GM19043 (cell line): ENCODE data around the gene AFG1L.
"Not testable (repeated sequence)": the region's sequence is repeated elsewhere in the genome, so short reads cannot be mapped to it uniquely, and the experiment has no call there.

Source experiments
- ATAC-seq: cut with Tn5 transposase; IDR thresholded peaks from one replicate; pipeline ENCODE4 v1.9.1; 2021; ENCODE audit warnings: low read depth; ENCODE audit not compliant: unreplicated experiment

AFG1L gene

GRCh38 chr6:108294727-108295625 is at the start of gene AFG1L:
TSS of gene AFG1L (plus strand) at chr6:108295054. CDS start at chr6:108295080, 26 bp downstream.
- peak; percentile 79 for ATAC-seq

- not testable (repeated sequence) for ATAC-seq
These were observed 49.8 kb upstream of the AFG1L start for GRCh38 chr6:108245095-108245494.

DNA sequence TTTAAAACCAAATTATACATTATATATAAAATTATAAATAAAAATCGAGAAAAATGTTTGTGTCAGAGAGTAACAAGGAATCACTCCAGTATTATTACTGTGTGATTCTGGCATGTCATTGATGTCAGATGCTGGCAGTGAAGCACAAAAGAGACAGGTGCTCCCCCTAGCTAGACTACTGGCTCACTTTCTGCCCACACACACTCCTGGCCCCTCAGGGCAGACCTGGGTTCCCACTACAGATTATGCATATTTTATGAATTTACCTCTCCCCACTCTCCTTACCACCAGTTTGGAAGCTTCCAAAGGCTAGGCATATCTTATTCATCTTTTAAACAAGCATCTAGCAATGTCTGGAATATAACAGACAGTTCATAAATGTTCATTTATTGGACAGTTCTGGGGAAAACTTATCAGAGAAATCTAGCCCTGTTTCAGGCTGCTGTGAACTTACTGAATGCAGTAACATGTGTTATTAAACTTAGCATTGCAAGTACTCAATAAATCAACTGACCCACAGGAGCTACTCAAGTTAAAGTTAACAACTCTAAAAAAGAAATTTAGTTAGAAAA is 46.8 kb upstream of the AFG1L start:
- no peak for ATAC-seq

- no peak for ATAC-seq
These were observed 44.5 kb upstream of the AFG1L start for GRCh38 chr6:108250240-108250866.

GRCh38 chr6:108251252-108251651 is 43.6 kb upstream of the AFG1L start:
- no peak for ATAC-seq

- no peak for ATAC-seq
These were observed 42.8 kb upstream of the AFG1L start for GRCh38 chr6:108252055-108252454.

GRCh38 chr6:108253241-108253640 is 41.6 kb upstream of the AFG1L start:
- no peak for ATAC-seq

DNA sequence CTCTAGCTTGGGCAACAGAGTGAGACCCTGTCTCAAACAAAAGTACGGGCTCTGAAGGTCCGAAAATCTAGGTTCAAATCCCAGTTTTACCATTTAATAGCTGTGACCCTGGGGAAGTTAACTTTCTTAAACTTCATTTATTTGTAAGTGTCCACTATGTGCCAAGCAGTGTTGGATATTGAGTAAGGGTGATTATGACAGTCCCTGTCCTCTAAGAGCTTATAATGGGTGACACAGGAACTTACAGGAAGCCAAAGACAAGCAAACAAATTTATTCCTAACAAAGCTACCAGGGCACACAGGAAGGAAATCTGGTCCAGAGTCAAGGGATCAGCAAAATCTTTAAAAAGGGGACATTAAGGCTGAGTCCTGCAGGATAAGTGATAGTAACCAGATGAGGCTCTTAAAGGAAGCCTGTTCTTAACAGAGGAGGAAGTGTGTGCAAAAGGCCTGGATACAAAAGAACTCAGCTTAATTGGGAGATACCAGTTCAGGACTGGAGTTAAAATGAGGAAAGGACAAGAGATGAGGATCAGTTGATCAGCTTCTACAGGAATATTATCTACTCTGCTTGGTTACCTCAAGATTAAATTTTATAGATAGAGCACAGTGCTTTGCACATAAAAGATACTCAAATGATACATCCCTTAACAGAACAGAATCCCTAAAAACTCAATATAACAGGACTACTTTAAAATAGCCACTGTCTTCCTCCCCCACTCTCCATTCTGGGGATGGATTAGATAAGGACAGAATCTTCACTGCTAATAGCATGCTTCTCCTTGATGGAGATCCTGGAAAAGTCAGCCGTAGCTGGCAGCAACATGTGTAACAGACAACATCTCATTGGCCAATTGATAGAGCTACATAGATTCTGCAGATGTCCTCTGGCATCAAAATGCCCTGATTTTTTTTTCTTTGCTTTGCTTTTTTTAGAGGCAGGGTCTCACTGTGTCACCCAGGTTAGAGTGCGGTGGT is 40.1 kb upstream of the AFG1L start:
- ATAC-seq: no peak

DNA sequence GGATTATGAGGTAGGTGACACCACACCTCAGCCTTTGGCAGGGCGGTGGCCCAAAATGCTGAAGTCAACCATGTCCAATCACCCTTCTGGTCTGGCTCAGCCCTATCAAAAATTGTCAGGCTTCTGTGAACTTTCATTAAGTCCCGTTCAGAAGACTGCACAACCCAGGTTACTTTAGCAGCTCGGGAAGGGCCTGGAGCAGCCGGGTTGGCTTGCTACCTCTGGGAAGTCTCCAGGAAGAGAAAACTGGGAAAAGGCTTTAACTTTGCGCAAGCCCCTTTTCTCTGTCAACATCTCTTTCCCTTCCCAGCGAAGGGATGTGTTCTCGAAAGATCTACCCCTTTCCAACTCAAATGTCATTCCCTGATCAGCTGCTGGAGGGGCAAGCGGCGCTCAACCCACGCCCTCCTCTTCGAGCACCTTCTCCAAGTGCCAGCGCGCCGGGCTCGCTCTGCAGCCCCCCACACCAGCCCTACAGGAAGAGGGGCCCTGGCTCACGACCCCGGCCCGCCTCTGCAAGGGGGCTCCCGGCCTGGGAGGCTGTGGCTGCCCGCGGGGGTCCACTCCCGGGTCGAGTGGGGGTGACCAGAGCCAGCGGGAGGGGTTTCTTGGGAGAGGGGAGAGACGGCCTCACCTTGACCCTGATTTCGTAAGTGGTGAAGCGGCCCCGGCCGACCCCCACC is 34.6 kb upstream of the AFG1L start:
- ATAC-seq: peak; percentile 3

GRCh38 chr6:108260809-108261569 is 33.9 kb upstream of the AFG1L start, which contains the start of gene SNX3:
TSS of gene SNX3 (minus strand) at chr6:108261040. CDS start at chr6:108260921, 119 bp downstream.
- peak; percentile 74 for ATAC-seq

GRCh38 chr6:108263371-108263770 is 31.5 kb upstream of the AFG1L start:
- no peak for ATAC-seq

GRCh38 chr6:108268845-108269244 is 26.0 kb upstream of the AFG1L start:
- no peak for ATAC-seq

DNA sequence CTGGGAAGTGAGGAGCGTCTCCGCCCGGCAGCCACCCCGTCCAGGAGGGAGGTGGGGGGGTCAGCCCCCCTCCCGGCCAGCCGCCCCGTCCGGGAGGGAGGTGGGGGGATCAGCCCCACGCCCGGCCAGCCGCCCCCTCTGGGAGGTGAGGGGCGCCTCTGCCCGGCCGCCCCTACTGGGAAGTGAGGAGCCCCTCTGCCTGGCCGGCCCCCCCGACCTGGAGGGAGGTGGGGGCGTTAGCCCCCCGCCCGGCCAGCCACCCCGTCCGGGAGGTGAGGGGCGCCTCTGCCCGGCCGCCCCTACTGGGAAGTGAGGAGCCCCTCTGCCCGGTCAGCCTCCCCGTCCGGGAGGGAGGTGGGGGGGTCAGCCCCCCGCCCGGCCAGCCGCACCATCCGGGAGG is 24.9 kb upstream of the AFG1L start:
- ATAC-seq: not testable (repeated sequence)

DNA sequence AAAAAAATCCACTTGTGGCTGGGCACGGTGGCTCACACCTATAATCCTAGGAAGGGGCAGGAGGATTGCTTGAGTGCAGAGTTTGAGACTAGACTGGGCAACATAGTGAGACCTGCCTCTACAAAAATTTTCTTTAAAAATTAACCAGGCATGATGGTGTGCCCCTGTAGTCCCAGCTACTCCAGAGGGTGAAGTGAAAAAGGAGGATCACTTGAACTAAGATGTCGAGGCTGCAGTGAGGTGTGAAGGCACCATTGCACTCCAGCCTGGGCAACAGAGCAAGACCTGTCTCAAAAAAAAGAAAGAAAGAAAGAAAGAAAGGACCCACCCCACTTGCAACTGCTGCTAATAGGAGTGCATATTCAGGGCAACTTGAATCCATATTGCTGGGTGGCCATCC is 20.3 kb upstream of the AFG1L start:
- ATAC-seq: no peak

DNA sequence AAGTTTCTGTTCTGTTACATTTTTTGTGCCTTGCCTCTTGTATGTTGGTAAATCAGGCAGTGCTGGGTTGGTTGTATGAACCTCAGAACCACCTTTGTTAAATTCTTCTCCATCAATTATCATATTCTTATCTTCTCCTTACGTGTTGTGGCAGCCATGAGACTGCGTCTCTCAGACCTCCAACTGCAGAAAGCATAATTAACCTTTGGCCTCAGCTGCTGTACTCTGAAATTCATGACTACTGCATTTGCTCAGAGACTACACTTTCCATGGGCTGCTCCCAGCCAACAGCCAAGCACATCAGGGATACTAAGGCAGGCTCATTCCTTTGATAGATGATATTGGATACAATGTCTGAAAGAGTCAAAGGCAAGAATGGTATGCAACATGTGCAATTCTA is 18.9 kb upstream of the AFG1L start:
- ATAC-seq: no peak

GRCh38 chr6:108277295-108277694 is 17.6 kb upstream of the AFG1L start:
- ATAC-seq: no peak

DNA sequence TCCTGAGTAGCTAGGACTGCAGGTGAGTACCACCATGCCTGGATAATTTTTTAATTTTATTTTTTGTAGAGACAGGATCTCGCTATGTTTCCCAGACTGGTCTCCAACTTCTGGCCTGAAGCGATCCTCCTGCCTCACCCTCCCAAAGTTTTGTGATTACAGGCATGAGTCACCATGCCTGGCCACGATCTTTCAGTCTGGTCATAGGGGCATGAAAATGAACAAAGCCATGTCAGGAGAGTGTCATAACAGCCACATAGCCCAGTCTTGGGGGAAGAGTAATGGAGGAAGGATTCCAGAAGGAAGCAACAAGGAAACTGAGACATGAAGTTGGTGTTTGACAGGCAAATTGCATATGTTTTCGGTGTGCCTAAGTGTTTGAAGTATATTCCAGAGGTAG is 17.0 kb upstream of the AFG1L start:
- no peak for ATAC-seq

DNA sequence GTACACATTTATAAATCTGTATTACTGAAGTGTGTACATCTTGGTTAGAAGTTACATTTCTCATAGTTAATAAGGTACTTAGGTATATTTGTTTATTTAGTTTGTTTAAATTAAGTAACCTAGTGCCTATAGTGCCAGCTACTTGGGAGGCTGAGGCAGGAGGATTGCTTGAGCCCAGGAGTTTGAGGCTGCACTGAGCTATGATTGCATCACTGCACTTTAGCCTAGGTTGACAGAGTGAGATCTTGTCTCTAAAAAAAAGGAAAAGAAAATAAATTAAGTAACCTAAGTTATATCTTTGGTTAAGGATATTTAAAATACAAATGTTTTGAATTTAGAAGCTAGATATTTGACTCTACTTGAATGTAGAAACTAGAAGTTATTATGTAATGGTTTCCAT is 9.5 kb upstream of the AFG1L start:
- no peak for ATAC-seq

GRCh38 chr6:108286366-108286765 is 8.5 kb upstream of the AFG1L start:
- ATAC-seq: no peak
